Measurements from ENCODE around the gene ATP6V1C2.
"Not testable (repeated sequence)": the region's sequence is repeated elsewhere in the genome, so short reads cannot be mapped to it uniquely, and the experiment has no call there.

Gene ATP6V1C2

GRCh38 chr2:10770956-10771750 is 49.7 kb downstream of the ATP6V1C2 start:
- DNase-seq, result no peak

DNA sequence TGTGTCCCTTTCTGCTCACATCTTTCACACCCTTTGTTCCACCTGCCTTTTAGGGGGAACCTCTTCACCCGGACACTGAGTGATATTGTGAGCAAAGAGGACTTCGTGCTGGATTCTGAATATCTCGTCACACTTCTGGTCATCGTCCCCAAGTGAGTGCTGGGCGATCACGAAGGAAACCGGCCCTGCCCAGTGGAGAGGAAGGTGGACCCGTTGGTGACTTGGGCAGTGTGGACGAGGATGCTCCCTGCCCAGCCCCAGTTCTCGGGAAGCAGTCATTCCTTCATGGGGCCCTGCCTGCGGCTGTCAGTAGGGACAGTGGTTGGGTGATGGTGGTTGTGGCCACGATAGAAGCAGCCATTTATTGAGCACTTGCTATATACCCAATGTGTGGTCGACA is 50.4 kb downstream of the ATP6V1C2 start:
- DNase-seq, result no peak

GRCh38 chr2:10772201-10772867 is 50.9 kb downstream of the ATP6V1C2 start:
- DNase-seq, result no peak

DNA sequence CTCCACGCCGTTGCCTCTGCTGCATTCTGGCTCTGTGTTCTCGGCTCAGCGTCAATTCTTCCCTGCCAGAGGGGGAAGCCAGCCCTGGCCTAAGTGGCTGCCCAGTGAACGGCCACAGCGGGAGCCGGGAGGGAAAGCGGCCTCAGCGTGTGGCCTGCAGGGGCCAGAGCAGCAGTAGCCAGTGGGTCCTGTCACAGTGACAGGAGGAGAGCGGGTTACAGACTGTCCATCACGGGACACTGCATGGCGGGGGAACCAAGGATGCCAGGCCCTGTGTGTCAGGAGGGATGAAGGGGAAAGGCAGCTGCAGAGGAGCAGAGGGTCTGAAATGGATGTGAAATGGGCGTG is 51.4 kb downstream of the ATP6V1C2 start:
- no peak for DNase-seq

DNA sequence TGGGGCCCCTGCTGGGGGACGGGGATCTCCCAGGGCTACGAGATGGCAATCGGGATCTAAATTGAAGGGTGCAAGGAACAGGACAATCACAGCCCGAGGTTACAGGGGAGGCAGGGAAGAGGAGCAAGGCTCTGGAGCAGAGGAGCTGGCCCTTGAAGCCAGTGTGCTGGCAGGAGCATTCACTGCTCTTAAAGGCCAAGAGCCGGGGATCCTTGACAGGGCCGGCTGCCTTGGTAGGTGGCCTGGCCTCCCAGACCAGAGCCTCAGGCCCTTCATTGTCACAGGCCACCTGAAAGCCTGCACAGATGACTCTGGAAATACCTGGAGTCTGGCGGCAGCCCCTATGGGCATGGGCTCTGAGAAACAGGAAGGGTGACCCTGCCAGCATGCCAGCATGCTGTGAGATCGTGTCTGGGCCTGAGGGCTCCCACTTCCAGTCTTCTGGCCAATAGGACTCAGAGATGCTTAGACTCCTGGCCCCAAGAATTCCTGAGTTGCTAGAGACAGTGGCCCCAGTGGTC is 52.5 kb downstream of the ATP6V1C2 start:
- no peak for DNase-seq

DNA sequence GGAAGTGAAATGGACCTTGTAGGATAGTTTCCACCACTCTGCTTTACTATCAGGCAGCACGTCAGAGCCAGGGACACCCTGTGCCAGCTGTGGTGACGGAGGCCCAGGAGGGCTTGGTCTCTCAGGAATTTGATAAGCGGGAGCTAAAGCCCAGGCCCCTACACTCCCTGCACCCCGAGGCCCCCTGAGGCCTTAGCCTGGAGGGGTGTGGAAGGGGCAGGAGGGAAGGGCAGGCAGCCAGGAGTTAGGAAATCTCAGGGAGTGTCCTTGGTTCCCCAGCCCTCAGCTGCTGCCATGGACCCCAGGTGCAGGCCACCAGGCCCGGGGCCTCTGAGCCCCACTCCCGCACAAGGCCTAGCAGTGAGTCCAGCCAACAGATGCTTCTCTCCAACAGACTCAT is 53.0 kb downstream of the ATP6V1C2 start:
- no peak for DNase-seq

GRCh38 chr2:10775021-10775780 is 53.8 kb downstream of the ATP6V1C2 start:
- no peak for DNase-seq

GRCh38 chr2:10775831-10776230 is 54.4 kb downstream of the ATP6V1C2 start:
- DNase-seq, result no peak

GRCh38 chr2:10776231-10776977 is 55.0 kb downstream of the ATP6V1C2 start:
- no peak for DNase-seq

DNA sequence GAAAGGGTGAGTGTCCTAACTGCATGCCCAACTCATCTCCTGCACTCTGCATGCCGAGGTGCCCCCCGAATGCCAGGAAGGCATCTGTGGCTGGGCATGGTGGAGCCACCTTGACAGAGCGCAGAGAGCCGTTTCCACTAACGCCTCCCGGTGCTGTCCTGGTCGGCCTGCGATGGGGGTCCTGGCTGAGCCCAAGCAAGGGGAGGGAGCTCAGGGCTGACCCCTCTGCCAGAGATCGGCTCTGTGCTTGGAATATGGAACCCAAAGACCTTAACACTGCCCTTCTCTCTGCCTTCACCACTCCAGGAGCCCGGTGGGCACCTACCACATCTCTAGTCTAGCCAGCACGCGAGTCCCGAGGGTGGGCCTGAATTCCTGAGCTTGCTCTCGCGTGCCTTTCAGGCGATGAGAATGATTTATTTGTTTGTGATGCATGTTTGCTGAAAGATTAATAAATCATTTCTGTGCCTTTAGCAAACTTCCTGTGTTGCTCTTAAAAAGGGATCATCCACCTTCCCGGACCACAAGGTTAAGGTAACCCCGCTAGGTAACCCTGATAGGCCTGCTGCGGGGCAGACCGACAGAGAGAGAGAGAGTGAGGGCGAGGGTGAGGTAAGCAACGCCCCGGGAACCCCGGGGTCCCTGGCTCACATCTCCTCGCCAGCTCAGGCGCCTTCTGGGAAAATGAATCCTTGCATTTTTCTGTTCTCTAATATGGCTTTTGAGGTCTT is 55.8 kb downstream of the ATP6V1C2 start:
- DNase-seq, result no peak

GRCh38 chr2:10777842-10778723 is 56.7 kb downstream of the ATP6V1C2 start:
- no peak for DNase-seq

DNA sequence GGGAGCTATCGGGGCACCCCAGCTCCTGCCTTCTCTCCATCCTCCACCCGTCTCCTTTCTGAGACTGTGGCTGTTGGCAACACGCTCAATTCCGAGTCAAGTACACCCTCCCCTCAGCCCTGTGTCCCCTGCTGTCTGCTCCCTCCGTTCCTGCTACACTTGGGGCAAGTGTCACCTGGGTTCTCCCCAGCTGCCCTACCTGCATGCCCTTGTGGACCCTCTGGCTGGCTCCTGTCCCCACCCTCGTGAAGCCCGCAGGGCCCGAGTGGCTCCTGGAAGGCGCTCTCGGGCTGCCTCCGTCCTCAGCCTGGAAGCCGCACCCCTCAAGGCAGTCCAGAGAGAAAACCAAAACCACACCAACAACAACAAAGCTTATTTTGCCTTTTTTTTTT is 57.3 kb downstream of the ATP6V1C2 start:
- no peak for DNase-seq

DNA sequence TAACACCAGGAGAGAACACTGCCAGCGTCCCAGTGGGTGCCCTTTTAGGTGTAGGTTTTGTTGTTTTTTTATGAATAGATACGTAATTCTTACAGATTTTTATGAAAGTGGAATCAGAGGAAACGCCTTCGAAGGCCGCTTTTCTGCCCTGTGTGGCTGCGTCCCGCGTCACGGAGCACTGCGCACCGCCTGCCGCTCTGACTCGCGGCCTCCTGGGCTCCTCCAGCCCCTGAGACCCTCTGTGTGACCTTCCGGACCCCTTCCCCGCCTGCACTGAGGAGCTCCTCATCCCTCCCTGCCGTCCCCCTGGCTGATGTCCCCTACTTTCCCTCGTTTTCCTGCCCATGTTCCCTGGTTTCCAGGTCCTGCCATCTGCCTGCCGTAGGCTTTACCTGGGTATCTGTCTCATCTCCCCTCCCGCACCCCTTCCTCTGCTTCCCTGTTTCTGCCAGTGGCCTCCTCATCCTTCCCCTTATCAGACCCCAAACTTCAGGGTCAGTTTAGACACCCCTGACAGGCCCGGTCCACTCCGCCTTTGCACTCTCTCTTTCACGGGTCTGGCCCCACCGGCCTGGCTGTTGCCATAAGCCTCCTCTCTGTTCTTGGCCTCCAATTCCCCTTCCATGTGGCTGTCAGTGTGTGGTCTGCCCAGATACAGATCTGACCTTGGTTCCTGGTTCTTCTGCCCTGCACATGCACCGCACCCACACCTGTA is 58.5 kb downstream of the ATP6V1C2 start:
- DNase-seq, result no peak

GRCh38 chr2:10780491-10780820 is 59.0 kb downstream of the ATP6V1C2 start:
- DNase-seq, result no peak

GRCh38 chr2:10780821-10781220 is 59.4 kb downstream of the ATP6V1C2 start:
- not testable (repeated sequence) for DNase-seq

DNA sequence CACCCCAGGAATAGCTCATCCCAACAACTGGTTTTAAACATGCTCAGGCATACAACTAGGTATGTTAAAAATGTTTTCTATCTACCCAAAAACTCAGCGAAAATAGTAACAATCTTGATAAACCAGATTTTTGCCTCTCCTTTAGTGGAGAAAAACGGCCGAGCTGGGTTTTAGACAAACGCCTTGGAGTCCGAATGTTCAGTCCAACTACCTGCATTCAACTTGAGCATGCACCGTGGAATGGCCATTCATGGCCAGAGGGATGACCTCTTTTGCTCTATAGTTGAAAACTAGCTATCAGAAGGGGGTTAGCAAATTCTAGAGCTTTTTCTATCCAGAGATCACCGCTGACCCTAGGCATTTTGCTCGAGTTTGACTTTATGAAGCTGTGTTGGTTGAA is 60.3 kb downstream of the ATP6V1C2 start:
- no peak for DNase-seq

DNA sequence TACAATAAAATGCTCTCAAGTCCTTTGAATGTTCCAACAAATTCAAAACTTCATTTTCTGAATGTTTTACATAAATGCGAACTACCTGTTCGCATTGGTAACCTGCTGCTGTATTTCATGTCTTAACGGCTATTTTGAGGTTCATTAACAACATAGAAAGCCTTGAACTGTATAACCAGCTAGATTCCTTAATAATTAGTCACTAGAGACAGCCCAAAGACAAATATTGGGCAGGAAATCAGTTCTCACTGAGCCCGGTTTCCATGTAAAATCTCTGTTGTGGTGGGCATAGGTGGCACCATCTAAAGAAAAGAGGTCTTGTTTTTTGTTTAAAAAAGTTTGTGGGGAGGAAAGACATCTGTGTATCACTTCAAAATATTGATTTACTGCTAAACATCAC is 62.0 kb downstream of the ATP6V1C2 start:
- DNase-seq, result no peak

DNA sequence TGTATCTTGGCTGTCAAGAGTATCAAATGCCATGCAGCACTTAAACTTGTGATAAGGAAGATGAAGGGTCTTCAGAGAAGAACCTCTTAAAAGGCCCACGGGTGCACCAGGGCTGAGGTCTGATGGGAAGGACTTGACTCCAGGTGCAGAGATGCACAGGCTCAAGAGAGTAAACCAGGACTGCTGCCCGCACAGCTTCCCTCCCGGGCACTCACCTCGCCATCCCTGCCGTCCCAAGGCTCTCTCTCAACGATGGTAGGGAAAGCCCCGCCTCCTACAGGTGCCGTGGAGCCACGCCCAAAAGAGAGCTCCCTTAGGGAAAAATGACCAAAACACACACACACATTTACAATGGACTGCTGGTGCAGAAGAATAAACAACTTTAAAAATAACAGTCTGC is 63.3 kb downstream of the ATP6V1C2 start:
- no peak for DNase-seq

- DNase-seq, result no peak
Measured at GRCh38 chr2:10785260-10785659, 63.8 kb downstream of the ATP6V1C2 start.

DNA sequence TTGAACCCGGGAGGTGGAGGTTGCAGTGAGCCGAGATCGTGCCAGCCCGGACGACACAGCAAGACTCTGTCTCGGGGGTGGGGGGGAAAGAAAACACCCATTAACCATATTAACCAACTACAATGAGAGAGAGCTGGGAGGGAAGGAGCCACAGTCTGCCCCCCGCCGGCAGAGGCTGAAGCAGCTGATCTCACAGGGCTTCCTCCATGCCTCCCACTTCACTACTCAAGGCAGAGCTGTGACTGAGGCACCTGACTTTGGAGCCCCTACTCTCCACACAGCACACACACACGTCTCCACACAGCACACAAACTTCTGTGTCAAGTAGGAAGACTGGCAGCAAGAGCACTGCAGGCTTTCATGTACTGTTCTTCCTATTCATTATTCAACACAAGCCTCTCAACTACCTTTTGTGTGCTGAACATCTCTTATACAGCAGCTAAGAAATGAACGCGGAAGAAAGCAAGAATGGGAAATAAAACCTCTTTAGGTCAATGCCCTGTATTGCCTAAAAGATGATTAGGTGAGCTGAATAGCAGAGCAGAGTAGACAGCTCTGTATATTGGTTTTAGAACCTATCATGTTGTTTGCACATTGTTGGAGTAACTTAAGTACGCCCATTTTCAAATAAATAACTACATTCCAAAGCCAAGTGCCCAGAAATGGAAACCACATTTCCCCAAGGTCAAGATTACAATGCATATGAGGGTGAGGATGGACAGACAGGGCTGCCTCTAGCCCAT is 65.0 kb downstream of the ATP6V1C2 start:
- DNase-seq, result no peak

Measured in NCI-H524 (cell line).